AG20443 (cell line): ENCODE measurements around the gene CYP17A1.
"Not testable (repeated sequence)": the region's sequence is repeated elsewhere in the genome, so short reads cannot be mapped to it uniquely, and the experiment has no call there.

Experiments
- DNase-seq: peaks from one replicate; pipeline ENCODE4 v3.0.0; 2012; ENCODE audit warnings: low spot score, mixed read lengths

CYP17A1 gene, protein sequence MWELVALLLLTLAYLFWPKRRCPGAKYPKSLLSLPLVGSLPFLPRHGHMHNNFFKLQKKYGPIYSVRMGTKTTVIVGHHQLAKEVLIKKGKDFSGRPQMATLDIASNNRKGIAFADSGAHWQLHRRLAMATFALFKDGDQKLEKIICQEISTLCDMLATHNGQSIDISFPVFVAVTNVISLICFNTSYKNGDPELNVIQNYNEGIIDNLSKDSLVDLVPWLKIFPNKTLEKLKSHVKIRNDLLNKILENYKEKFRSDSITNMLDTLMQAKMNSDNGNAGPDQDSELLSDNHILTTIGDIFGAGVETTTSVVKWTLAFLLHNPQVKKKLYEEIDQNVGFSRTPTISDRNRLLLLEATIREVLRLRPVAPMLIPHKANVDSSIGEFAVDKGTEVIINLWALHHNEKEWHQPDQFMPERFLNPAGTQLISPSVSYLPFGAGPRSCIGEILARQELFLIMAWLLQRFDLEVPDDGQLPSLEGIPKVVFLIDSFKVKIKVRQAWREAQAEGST

DNA sequence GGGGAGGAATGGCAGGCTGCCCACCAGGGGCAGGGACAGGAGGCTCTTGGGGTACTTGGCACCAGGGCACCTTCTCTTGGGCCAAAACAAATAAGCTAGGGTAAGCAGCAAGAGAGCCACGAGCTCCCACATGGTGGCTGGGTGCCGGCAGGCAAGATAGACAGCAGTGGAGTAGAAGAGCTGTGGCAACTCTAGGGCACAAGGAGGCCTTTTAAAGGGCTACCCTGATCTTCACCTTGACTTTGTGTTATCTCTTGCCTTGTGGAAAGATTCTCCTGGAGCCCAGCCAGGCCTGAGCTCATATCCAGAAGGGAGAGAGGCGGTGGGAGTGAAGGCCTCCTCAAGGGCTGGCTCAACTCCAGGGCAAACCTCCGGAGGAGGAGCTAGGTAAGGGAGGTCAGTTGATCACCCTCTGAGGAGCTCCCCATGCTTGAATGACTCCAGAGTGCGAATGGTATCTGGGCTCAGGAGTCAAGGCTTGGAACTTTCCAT lies at the start of gene CYP17A1:
Gene CYP17A1, minus strand, starts transcription at position 184 of the 492 bp plus-strand sequence. Its CDS starts 52 bp downstream, at position 132.
- DNase-seq, result no peak

DNA sequence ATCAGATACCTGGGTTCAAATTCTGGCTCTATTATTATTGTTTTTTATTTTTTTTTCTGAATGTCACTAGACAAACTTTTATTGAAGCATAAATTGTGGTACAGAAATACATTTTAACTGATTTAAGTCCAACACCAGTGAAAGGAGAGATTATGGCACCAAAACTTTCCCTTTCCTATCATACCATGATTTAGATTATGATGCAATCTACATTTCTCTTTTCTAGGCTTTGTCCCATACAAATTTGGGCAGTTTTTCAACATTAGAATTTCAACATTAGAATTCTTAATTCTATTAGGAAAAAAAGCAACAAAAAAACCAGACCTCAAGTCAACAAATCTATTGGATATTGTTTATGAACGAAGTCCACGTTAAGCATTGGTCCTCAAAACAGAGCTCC lies 43.0 kb upstream of the CYP17A1 start:
- no peak for DNase-seq

GRCh38 chr10:102878629-102879028 lies 41.4 kb upstream of the CYP17A1 start:
- no peak for DNase-seq

DNA sequence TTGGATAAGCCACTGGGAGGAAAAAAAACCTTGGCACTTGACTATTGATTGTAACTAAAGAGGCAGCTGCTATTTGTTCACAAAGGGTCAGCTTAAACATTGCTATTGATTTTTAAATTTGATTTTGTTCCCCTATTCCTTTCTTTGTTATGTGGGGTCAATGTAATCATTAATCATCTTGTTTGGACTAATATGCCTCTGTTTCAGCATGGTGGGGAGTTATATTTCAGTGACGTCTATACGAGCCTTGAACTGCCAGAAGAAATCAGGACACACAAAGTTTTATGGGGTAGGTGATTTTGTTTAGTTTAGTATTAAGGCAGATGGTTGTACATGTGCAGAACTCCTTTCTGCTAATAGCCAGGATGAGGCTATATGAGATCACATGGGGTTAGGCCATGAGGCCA lies 39.5 kb upstream of the CYP17A1 start:
- no peak for DNase-seq

DNA sequence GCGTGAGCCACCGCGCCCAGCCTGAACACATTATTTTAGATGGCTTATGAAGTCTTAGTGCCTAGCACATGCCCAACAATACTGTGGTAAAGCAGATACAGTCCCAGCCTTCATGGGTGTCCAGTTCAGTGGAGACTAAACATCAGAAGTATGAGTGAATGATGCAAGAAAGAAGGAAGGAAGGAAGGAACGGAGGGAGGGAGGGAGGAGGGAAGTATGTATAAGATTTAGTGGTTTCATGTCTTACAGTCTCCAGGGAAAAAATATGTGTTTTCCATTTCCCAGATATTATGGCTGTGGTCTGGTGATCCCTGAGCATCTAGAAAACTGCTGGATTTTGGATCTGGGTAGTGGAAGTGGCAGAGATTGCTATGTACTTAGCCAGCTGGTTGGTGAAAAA lies 35.0 kb upstream of the CYP17A1 start:
- no peak for DNase-seq

DNA sequence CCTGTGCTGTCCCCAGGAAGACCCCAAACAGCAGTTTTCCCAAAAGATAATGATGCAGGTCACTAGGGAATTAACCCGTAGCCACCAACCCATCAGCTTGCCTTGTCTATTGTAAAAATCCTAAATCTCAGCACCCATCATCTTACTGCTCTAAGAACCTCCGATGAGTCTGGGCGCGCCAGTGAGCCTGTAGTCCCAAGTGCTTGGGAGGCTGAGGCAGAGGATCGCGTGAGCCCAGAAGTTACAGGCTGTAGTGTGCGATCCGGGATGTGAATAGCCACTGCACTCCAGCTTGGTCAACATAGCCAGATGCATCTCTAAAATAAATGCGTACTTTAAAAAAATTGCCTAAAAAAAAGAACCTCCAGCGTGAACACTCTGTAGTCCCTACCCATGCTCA lies 33.0 kb upstream of the CYP17A1 start:
- no peak for DNase-seq

- peak; percentile 81 for DNase-seq
Observed at GRCh38 chr10:102869258-102870198, 32.3 kb upstream of the CYP17A1 start, which contains the start of gene AS3MT. TSS of gene AS3MT (plus strand) at chr10:102869470. CDS start at chr10:102869593, 123 bp downstream.

DNA sequence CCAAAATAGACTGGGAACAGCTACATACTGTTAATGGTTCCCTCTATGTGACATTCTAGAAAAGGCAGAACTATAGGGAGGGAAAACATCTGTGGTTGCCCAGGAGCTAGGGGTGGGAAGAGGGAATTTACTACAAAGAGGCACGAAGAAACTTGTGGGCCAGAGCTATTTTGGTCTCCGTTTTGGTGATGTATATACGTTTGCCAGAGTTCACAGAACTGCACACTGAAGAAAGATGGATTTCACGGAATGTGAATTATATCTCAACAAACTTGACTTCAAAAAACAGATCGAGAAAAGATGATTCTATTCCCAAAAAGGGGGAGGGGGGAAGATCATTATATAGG lies 31.7 kb upstream of the CYP17A1 start:
- DNase-seq, result peak; percentile 19

DNA sequence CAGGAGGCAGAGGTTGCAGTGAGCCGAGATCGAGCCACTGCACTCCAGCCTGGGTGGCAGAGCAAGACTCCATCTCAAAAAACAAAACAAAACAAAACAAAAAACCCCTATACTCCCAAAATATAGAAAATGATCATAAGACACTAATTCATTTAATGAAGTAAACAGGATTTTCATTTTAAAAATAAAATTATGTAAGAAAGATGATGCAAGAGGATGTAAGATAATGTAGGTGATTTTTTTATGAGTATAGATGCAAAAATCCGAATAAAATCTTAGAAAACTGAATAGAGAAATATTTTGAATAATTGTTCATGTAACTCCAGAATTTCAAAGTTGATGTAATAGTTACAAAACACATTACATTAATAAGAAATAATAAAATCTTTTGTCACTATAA lies 28.4 kb upstream of the CYP17A1 start:
- no peak for DNase-seq

DNA sequence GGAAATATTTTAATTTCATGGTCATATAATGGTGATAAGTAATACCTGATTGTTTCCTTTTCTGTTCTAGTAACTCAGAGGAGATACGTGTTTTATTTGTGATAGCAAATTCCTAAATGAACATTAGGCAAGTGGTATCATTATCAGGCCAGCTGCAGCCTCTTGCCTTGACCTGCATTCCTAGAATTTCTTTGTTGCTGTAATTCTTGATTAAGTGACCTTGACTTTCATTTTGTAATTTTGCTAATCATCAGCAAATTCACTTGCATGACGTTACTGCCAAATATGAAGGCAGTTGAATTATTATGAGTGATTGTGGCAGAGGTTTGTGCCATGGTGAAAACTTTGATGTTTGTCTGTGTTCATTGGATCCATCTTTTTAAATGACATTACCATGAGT lies 26.4 kb upstream of the CYP17A1 start:
- no peak for DNase-seq

DNA sequence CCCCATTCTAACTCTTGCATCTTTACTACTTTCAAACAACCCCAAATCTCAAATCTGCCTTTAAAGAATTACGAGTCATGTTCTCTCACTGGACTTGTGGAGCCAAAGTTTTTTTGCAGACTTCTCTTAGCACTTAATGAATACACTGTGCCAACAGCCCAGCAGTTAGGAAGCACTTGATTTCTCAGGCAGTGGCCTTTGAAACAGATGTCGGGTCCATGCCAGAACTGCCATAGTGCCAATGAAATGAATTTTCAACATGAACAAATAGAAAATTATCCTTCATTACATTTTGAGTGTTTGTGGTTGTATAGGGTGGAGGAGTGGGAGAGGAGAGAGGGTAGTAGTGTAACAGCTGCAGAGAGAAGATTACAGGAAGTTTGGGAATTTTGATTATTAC lies 22.7 kb upstream of the CYP17A1 start:
- DNase-seq, result no peak

DNA sequence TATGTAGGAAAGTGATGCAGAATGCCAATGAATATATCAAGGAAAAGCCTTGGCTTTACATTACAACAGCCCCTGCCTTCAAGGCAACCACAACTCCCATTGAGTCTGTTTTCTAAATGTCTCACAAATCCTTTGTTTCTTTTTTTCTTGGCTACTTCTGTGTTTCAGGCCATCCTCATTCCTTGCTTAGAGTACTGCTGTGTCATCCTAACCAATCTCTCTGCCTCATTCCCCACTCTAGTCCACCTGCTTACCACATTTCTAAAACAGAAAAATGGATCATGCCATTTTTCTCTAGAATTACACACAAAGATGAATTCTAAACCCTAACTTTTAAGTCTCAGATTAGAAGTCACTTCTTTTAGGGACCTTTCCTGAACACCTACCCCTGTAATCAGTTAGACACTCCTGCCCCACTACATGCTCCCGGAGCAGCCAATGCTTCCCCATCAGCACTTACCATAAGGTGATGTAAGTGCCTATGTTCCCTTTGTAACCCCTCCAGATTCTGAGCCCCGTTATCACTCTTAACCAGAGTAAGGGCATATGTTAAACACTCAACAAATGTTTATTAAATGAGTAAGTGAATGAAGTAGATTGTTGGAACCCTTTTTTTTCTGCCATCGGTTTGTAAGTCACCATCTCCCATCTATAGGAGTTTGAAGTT lies 19.7 kb upstream of the CYP17A1 start:
- no peak for DNase-seq

DNA sequence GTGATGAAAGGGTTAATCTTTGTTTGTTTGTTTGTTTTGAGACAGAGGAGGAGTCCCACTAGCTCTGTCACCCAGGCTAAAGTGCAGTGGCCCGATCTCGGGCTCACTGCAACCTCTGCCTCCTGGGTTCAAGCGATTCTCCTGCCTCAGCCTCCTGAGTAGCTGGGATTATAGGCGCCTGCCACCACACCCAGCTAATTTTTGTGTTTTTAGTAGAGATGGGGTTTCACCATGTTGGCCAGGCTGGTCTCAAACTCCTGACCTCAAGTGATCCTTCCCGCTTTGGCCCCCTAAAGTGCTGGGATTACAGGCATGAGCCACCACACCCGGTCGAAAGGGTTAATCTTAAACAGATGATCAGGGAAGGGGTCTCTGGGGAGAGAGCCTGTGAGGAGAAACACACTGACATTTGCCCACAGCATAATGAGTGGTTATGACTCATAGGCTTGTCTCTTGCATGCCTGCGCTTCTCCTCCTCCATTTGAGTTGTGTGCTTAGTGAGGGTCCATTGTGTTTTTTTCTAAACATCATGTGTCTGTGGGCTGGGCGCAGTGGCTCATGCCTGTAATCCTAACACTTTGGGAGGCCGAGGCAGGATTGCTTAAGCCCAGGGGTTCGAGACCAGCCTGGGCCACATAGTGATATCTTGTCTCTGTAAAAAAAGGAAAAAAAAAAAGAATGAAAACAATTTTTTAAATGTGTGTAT lies 18.7 kb upstream of the CYP17A1 start:
- peak; percentile 86 for DNase-seq

GRCh38 chr10:102853237-102853636 lies 16.0 kb upstream of the CYP17A1 start:
- DNase-seq, result not testable (repeated sequence)

GRCh38 chr10:102850025-102850518 lies 12.9 kb upstream of the CYP17A1 start:
- DNase-seq, result no peak

DNA sequence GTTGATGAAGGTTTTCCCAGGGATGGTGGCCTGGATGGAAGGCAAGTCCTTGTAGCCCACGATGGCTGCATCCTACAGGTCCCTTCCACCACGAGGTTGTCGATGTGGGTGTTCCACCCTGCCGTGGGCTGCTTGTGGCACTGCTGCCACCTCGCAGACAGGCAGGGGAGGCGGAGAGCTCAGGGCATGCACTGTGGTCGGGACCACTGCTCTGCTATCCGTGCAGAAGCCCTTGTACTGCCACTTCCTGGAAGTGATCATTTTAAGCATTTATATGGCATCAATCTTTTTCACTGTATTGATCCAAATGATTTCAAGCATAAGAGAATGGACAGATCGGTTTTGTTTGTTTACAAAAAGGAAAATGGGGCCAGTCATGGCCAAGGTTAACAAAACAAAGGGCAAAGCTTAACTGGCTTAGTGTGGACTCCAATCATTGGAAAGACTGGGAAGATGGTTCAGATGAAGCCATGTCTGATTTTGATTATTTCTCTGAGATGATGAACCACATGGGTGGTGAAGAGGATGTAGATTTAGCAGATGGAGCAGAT lies 8.2 kb upstream of the CYP17A1 start:
- no peak for DNase-seq

DNA sequence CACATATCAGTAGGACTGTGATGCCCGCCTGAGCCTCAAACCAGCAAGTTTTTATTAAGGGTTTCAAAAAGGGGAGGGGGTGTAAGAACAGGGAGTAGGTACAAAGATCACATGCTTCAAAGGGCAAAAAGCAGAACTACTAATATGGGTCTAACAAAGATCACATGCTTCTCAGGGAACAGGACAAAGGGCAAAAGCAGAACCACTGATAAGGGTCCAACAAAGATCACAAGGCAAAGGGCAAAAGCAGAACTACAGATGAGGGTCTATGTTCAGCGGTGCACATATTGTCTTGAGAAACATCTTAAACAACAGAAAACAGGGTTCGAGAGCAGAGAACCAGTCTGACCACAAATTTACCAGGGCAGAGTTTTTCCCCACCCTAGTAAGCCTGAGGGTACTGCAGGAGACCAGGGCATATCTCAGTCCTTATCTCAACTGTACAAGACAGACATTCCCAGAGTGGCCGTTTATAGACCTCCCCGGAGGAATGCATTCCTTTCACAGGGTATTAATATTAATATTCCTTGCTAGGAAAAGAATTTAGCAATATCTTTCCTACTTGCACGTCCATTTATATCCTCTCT lies 7.1 kb upstream of the CYP17A1 start:
- DNase-seq, result not testable (repeated sequence)

DNA sequence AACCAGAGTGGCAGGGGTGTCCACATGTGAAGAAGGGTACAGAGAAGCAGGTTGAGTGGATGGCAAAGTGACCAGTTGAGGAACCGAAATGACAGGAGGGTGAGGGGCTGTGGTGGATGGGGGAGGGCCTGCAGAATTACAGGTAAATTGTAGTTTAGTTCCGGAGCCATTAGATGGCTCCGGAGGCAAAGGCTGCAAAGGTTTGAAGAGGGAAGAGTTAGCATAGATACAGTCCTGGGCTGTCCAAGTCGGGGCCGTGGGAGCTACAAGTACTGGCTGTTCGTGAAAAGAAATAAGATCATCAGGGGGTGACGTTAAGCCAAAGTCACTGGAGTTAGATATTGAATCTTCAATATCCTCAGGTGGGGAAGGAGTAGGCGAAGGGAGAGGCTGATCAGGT lies 5.9 kb upstream of the CYP17A1 start:
- DNase-seq, result not testable (repeated sequence)

GRCh38 chr10:102841827-102842345 lies 4.7 kb upstream of the CYP17A1 start:
- no peak for DNase-seq

DNA sequence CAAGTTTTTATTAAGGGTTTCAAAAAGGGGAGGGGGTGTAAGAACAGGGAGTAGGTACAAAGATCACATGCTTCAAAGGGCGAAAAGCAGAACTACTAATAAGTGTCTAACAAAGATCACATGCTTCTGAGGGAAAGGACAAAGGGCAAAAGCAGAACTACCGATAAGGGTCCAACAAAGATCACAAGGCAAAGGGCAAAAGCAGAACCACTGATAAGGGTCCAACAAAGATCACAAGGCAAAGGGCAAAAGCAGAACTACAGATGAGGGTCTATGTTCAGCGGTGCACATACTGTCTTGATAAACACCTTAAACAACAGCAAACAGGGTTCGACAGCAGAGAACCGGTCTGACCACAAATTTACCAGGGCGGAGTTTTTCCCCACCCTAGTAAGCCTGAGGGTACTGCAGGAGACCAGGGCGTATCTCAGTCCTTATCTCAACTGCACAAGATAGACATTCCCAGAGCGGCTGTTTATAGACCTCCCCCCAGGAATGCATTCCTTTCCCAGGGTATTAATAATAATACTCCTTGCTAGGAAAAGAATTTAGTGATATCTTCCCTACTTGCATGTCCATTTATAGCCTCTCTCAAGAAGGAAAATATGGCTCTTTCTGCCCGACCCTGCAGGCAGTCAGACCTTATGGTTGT lies 1.2 kb upstream of the CYP17A1 start:
- not testable (repeated sequence) for DNase-seq
